Transverse colon (tissue), 4 donors: ENCODE results near the gene ENG.

Source experiments
- CTCF ChIP-seq, 5 experiments: fragments of 200-600 bp in 3 of 5; fragments of 450-650 bp in 2 of 5; sonication (generic) in 3 of 5; IDR thresholded peaks; 1 replicate in 2 of 5; 2 replicates in 3 of 5; pipeline ENCODE4 v1.5.1; 2016 to 2017; ENCODE audit warnings: antibody characterized with exemption in 5 of 5, inconsistent platforms in 3 of 5, mild to moderate bottlenecking in 2 of 5, moderate library complexity in 1 of 5
- POLR2AphosphoS5 ChIP-seq, 3 donors: sonication (generic); formaldehyde crosslinking; IDR thresholded peaks; one replicate each; pipeline ENCODE4 v1.6.1; 2016; ENCODE audit warnings: antibody characterized with exemption in 3 of 3

GRCh38 chr9:127790094-127790855 lies 64.2 kb downstream of the ENG start:
- TF ChIP-seq POLR2AphosphoS5 (IDR thresholded peaks at IDR 0.05) (no peak), CTCF (IDR thresholded peaks at IDR 0.05) (no peak)
